Caco-2 (cell line): ENCODE results near the gene FAM50B. TPM values are rescaled to one million over a fixed set of nuclear protein-coding genes. Genes with fewer than 3 reads are reported as not detected.

Experiments used
- BruUV-seq: library from RNA; stranded (reverse); fragments of 400-500 nt; replicated peaks from 2 replicates; lab custom pipeline; 2021; lab: Mats Ljungman, UMichigan
- CTCF ChIA-PET: fragments of 300-600 bp; sonication (Branson Sonifier 250); formaldehyde crosslinking; loops from one replicate; lab custom pipeline; 2022; ENCODE audit warnings: antibody characterized with exemption; lab: Charles Lee
- POLR2A ChIA-PET: fragments of 300-600 bp; sonication (Branson Sonifier 250); formaldehyde crosslinking; loops from one replicate; lab custom pipeline; 2022; ENCODE audit warnings: antibody characterized with exemption; lab: Charles Lee
- DNase-seq, 2 experiments: peaks; one replicate each; pipeline versions ENCODE4 v3.0.0 to v3.0.0-alpha.2; 2020 to 2022
- H3K27me3 ChIP-seq: replicated peaks from 2 replicates; pipeline ENCODE4 v1.6.0; 2011; ENCODE audit warnings: low read length; ENCODE audit not compliant: control insufficient read depth, insufficient read depth
- H3K36me3 ChIP-seq: 2 replicates; pipeline ENCODE4 v1.5.1; 2011; ENCODE audit warnings: low read length; ENCODE audit not compliant: control insufficient read depth, insufficient read depth
- H3K4me1 ChIP-seq: fragments of 250-450 bp; sonication (Bioruptor Pico); 2 replicates; pipeline ENCODE4 v1.5.1; 2020; ENCODE audit warnings: mild to moderate bottlenecking
- H3K4me3 ChIP-seq: 2 replicates; pipeline ENCODE4 v1.5.1; 2011; ENCODE audit warnings: low read depth, mild to moderate bottlenecking, control low read depth, low read length
- H3K9me3 ChIP-seq: fragments of 250-450 bp; sonication (Bioruptor Pico); 2 replicates; pipeline ENCODE4 v1.5.1; 2020; ENCODE audit warnings: mild to moderate bottlenecking, moderate library complexity
- H3K27ac Mint-ChIP-seq: one replicate; pipeline ENCODE4 v1.8.0; 2022; ENCODE audit warnings: mixed read lengths; ENCODE audit not compliant: unreplicated experiment
- H3K27me3 Mint-ChIP-seq: one replicate; pipeline ENCODE4 v1.8.0; 2022; ENCODE audit warnings: mixed read lengths; ENCODE audit not compliant: insufficient read depth, unreplicated experiment
- H3K36me3 Mint-ChIP-seq: one replicate; pipeline ENCODE4 v1.8.0; 2022; ENCODE audit warnings: mild to moderate bottlenecking, mixed read lengths; ENCODE audit not compliant: insufficient read depth, unreplicated experiment
- H3K4me1 Mint-ChIP-seq: one replicate; pipeline ENCODE4 v1.8.0; 2022; ENCODE audit warnings: low read depth, mixed read lengths; ENCODE audit not compliant: unreplicated experiment
- H3K4me3 Mint-ChIP-seq: one replicate; pipeline ENCODE4 v1.8.0; 2022; ENCODE audit warnings: mild to moderate bottlenecking, moderate library complexity, mixed read lengths; ENCODE audit not compliant: unreplicated experiment
- H3K9me3 Mint-ChIP-seq: one replicate; pipeline ENCODE4 v1.8.0; 2022; ENCODE audit warnings: mixed read lengths; ENCODE audit not compliant: unreplicated experiment
- intact Hi-C: fragments of 100-400 bp; cut with micrococcal nuclease; formaldehyde crosslinking; loops from one replicate; pipeline ENCODE4 v1.10.0; 2022; ENCODE audit not compliant: unreplicated experiment
- total RNA-seq: library from RNA; stranded (reverse); gene quantifications from 2 replicates; pipeline ENCODE4 v1.2.3, GENCODE V29; 2022
- TF ChIP-seq, protein P1 (sequence below), 2 experiments: fragments of 200-600 bp in 1 of 2; IDR thresholded peaks; 1 replicate in 1 of 2; 2 replicates in 1 of 2; pipeline versions ENCODE4 v1.5.1 to v1.8.0; 2011 to 2022; ENCODE audit warnings: antibody characterized with exemption in 1 of 2, control low read depth in 1 of 2, inconsistent platforms in 1 of 2, low read depth in 1 of 2, low read length in 1 of 2, mild to moderate bottlenecking in 1 of 2, moderate library complexity in 1 of 2; ENCODE audit not compliant: insufficient read depth in 1 of 2, severe bottlenecking in 1 of 2, unreplicated experiment in 1 of 2

FAM50B gene
- total RNA-seq, 1 experiment from 2014 or later = not detected

DNA sequence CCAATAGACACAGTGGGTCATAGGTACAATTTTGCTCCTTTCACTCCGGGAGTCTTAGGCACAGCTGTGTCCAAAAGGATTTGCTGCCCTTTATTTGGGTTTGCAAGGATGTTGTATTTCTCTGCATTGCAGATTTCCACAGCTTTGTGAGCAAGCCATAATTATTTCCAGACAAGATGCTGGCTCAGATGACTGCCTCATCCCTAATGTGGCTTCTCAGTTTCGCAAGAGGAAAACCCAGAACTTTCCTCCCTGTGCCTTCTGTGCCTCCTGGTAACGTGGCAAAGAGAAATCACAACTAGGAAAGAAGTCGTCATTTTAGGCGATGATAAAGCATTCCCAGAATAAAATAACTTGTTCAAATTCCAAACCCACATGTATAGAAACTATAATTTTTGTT, 33.7 kb downstream of the FAM50B start:
- ChIA-PET CTCF (no interaction called here), POLR2A (no interaction called here)
- Histone ChIP-seq H3K4me1 (peaks cover 13% of the 10 kb centered on the region), H3K9me3 (peaks cover 4% of the 10 kb centered on the region; the same call in 1 of the 2 replicates), H3K4me3 (no peak overlapping the region), H3K27me3 (no peaks in the 10 kb centered on the region), H3K36me3 (no peaks in the 10 kb centered on the region)
- intact Hi-C loops = no loop called here
- Mint-ChIP-seq H3K27ac (no peak overlapping the region), H3K36me3 (no peaks in the 10 kb centered on the region), H3K4me1 (peaks cover 16% of the 10 kb centered on the region), H3K4me3 (no peak overlapping the region), H3K27me3 (no peaks in the 10 kb centered on the region), H3K9me3 (no peaks in the 10 kb centered on the region)
- TF ChIP-seq, protein P1, sequence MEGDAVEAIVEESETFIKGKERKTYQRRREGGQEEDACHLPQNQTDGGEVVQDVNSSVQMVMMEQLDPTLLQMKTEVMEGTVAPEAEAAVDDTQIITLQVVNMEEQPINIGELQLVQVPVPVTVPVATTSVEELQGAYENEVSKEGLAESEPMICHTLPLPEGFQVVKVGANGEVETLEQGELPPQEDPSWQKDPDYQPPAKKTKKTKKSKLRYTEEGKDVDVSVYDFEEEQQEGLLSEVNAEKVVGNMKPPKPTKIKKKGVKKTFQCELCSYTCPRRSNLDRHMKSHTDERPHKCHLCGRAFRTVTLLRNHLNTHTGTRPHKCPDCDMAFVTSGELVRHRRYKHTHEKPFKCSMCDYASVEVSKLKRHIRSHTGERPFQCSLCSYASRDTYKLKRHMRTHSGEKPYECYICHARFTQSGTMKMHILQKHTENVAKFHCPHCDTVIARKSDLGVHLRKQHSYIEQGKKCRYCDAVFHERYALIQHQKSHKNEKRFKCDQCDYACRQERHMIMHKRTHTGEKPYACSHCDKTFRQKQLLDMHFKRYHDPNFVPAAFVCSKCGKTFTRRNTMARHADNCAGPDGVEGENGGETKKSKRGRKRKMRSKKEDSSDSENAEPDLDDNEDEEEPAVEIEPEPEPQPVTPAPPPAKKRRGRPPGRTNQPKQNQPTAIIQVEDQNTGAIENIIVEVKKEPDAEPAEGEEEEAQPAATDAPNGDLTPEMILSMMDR (IDR thresholded peaks at IDR 0.05; ENCODE audit: insufficient read depth in 1 of 2, low read depth in 1 of 2, low read length in 1 of 2, severe bottlenecking in 1 of 2, unreplicated experiment in 1 of 2) = no peak
- no peak for DNase-seq
- no TSS peak for BruUV-seq

- H3K4me3 ChIP-seq = no peak overlapping the region
- H3K4me1 ChIP-seq = peaks cover 16% of the 10 kb centered on the region
- H3K36me3 Mint-ChIP-seq = no peaks in the 10 kb centered on the region
- H3K9me3 Mint-ChIP-seq = no peaks in the 10 kb centered on the region
- H3K27me3 ChIP-seq = no peaks in the 10 kb centered on the region
- TF ChIP-seq, protein P1 (IDR thresholded peaks at IDR 0.05; ENCODE audit: insufficient read depth in 1 of 2, low read depth in 1 of 2, low read length in 1 of 2, severe bottlenecking in 1 of 2, unreplicated experiment in 1 of 2) = no peak
- no peaks in the 10 kb centered on the region for H3K27me3 Mint-ChIP-seq
- CTCF ChIA-PET = interaction anchor here (0.6 to 3.1 kb wide), 3 partner anchors 49 to 94 kb away, joined by 3 to 22 read pairs (median 8); no protein-coding TSS in a partner anchor
- peak; percentile 30 to 41 for DNase-seq
- peaks cover 4% of the 10 kb centered on the region; the same call in 1 of the 2 replicates for H3K9me3 ChIP-seq
- POLR2A ChIA-PET = no interaction called here
- H3K4me1 Mint-ChIP-seq = peaks cover 16% of the 10 kb centered on the region
- peak overlapping the region; percentile 64 for H3K27ac Mint-ChIP-seq
- H3K4me3 Mint-ChIP-seq = no peak overlapping the region
- no peaks in the 10 kb centered on the region for H3K36me3 ChIP-seq
- intact Hi-C loops = no loop called here
- BruUV-seq = no TSS peak
These were observed 35.0 kb downstream of the FAM50B start for GRCh38 chr6:3884007-3884745.

DNA sequence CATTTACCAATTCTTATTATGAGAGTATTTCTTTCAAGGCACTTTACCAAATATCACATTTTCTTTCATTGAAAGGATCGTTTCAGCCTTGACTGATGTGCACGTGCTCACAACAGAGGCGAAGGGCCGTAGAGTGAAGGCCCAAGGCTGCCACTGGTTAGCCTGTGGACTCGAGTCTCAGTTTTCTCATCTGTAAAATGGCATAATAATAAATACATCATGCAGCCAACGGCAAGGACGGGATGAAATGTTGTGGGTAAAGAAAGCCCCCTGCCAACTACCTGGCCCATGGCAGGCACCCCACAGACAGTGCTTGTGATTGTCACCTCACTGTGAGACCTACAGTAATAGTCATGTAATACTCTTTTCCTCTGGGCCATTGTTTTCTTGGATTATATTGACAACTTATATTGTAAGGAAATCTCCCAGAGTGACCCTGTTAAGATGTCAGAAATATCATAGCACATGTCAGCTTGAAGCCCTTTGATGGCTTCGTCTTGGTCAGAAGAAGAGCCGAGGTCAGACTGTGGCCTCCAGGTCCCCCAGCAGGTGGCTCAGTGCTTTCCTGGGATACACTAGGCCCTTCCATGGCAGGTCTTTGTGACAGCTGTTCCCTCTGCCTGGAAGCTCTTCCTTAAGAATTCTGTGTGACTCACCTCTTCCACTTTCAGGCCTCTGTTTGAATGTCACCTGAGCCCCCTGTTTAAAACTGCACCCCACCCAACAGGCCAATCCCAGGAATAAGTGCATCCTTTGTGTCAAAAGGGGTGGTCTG, 36.3 kb downstream of the FAM50B start:
- CTCF ChIA-PET = interaction anchor here (0.8 to 3.1 kb wide), 6 partner anchors 10 to 93 kb away, joined by 3 to 22 read pairs (median 4); no protein-coding TSS in a partner anchor
- TF ChIP-seq, protein P1 (IDR thresholded peaks at IDR 0.05; ENCODE audit: insufficient read depth in 1 of 2, low read depth in 1 of 2, low read length in 1 of 2, severe bottlenecking in 1 of 2, unreplicated experiment in 1 of 2) = peak; percentile 39 to 65
- POLR2A ChIA-PET = interaction anchor here (1.0 kb wide), 1 partner anchor 134 kb away, joined by 4 read pairs; the partner anchor contains the start of gene PXDC1
- Histone ChIP-seq H3K36me3 (no peaks in the 10 kb centered on the region), H3K9me3 (peaks cover 4% of the 10 kb centered on the region; the same call in 1 of the 2 replicates), H3K27me3 (no peaks in the 10 kb centered on the region), H3K4me3 (no peak overlapping the region), H3K4me1 (peaks cover 16% of the 10 kb centered on the region)
- peak; percentile 59 to 69 for DNase-seq
- intact Hi-C loops = loop anchor here (1.0 to 2.0 kb wide), 3 partner anchors 48 to 143 kb away; no protein-coding TSS in a partner anchor
- H3K27me3 Mint-ChIP-seq = no peaks in the 10 kb centered on the region
- no peaks in the 10 kb centered on the region for H3K36me3 Mint-ChIP-seq
- H3K4me1 Mint-ChIP-seq = peaks cover 16% of the 10 kb centered on the region
- no peak overlapping the region for H3K4me3 Mint-ChIP-seq
- BruUV-seq = no TSS peak
- H3K9me3 Mint-ChIP-seq = no peaks in the 10 kb centered on the region
- H3K27ac Mint-ChIP-seq = no peak overlapping the region
